Activated T-cell treated with anti-CD3 and anti-CD28 coated beads for 4 hours (primary cell): Measurements from ENCODE around the gene MC5R.
"Not testable (repeated sequence)": the region's sequence is repeated elsewhere in the genome, so short reads cannot be mapped to it uniquely, and the experiment has no call there.

ENCODE experiments used
- DNase-seq: peaks from one replicate; pipeline ENCODE4 v3.0.0-alpha.2; 2020

The MC5R gene

GRCh38 chr18:13862898-13863297 lies 38.9 kb downstream of the MC5R start:
- DNase-seq, result not testable (repeated sequence)

GRCh38 chr18:13868501-13869271 lies 44.7 kb downstream of the MC5R start:
- no peak for DNase-seq

- no peak for DNase-seq
Measured at GRCh38 chr18:13871701-13872100, 47.8 kb downstream of the MC5R start.

- DNase-seq, result no peak
Measured at GRCh38 chr18:13872373-13872772, 48.4 kb downstream of the MC5R start.

- no peak for DNase-seq
Measured at GRCh38 chr18:13872932-13873331, 49.0 kb downstream of the MC5R start.

GRCh38 chr18:13874558-13874957 lies 50.6 kb downstream of the MC5R start:
- no peak for DNase-seq
